HCT116 (cell line): ENCODE results near the gene SPTLC1. TPM values are rescaled to one million over a fixed set of nuclear protein-coding genes. Genes with fewer than 3 reads are reported as not detected.
"Not testable (repeated sequence)": the region's sequence is repeated elsewhere in the genome, so short reads cannot be mapped to it uniquely, and the experiment has no call there.

ENCODE experiments used
- ATAC-seq: fragments of 200-7000 bp; cut with Tn5 transposase; 2 replicates; pipeline ENCODE4 v1.9.1; 2020; ENCODE audit warnings: mild to moderate bottlenecking, moderate library complexity
- BruUV-seq: library from RNA; stranded (reverse); fragments of 400-500 nt; replicated peaks from 2 replicates; lab custom pipeline; 2021; lab: Mats Ljungman, UMichigan
- CTCF ChIA-PET: fragments of 300-600 bp; sonication (Branson Sonifier 250); formaldehyde crosslinking; loops from one replicate; lab custom pipeline; 2021; ENCODE audit warnings: antibody characterized with exemption; lab: Charles Lee
- POLR2A ChIA-PET: fragments of 300-600, 350-600 bp; sonication (Branson Sonifier 250); formaldehyde crosslinking; loops from one replicate; lab custom pipeline; 2021; ENCODE audit warnings: antibody characterized with exemption; lab: Charles Lee
- RAD21 ChIA-PET, 2 experiments: fragments of 300-600 bp; sonication (Branson Sonifier 250); formaldehyde crosslinking; loops; one replicate each; lab custom pipeline; 2023; ENCODE audit warnings: low total read pairs in 2 of 2; ENCODE audit not compliant: uncharacterized antibody in 2 of 2, unreplicated experiment in 2 of 2, low non-redundant PET in 1 of 2; lab: Charles Lee
- DNase-seq: peaks from one replicate; pipeline ENCODE4 v3.0.0-alpha.2; 2010; ENCODE audit warnings: low read depth, low spot score
- H2AFZ ChIP-seq: fragments of 200-600 bp; shearing (Covaris generic), sonication (generic); 2 replicates; pipeline ENCODE4 v1.6.1; 2017; ENCODE audit warnings: low read depth, mixed run types, mixed read lengths, antibody characterized with exemption, low read length; ENCODE audit not compliant: poor library complexity, severe bottlenecking
- H3K27ac ChIP-seq: 2 replicates; pipeline ENCODE4 v1.5.1; 2012; ENCODE audit warnings: low read depth, low read length
- H3K27me3 ChIP-seq: fragments of 200-600 bp; sonication (generic); 2 replicates; pipeline ENCODE4 v1.6.1; 2016; ENCODE audit warnings: mixed run types, low read length, mixed read lengths; ENCODE audit not compliant: insufficient read depth
- H3K36me3 ChIP-seq, 2 experiments: fragments of 200-500 bp in 1 of 2; fragments of 200-600 bp in 1 of 2; sonication (Bioruptor generic) in 1 of 2; sonication (generic) in 1 of 2; 2 replicates each; pipeline versions ENCODE4 v1.5.1 to v1.6.1; 2014 to 2016; ENCODE audit warnings: low read length in 2 of 2, inconsistent platforms in 1 of 2, mixed read lengths in 1 of 2, mixed run types in 1 of 2; ENCODE audit not compliant: insufficient read depth in 2 of 2, control insufficient read depth in 1 of 2
- H3K4me1 ChIP-seq, 2 experiments: fragments of 200-600 bp in 1 of 2; sonication (generic) in 1 of 2; 2 replicates each; pipeline versions ENCODE4 v1.5.1 to v1.6.1; 2012 to 2017; ENCODE audit warnings: low read length in 2 of 2, inconsistent platforms in 1 of 2, mild to moderate bottlenecking in 1 of 2, mixed read lengths in 1 of 2, mixed run types in 1 of 2, moderate library complexity in 1 of 2; ENCODE audit not compliant: insufficient read depth in 2 of 2, control insufficient read depth in 1 of 2
- H3K4me2 ChIP-seq: fragments of 200-600 bp; sonication (generic); 2 replicates; pipeline ENCODE4 v1.6.1; 2017; ENCODE audit warnings: mixed run types, low read length, mixed read lengths
- H3K4me3 ChIP-seq, 2 experiments: fragments of 200-600 bp in 1 of 2; sonication (generic) in 1 of 2; replicated peaks in 1 of 2; 2 replicates each; pipeline ENCODE4 v1.5.1; 2011 to 2016; ENCODE audit warnings: low read length in 2 of 2, control low read depth in 1 of 2, low read depth in 1 of 2, mild to moderate bottlenecking in 1 of 2, mixed read lengths in 1 of 2, mixed run types in 1 of 2
- H3K79me2 ChIP-seq: fragments of 200-600 bp; sonication (generic); 2 replicates; pipeline ENCODE4 v1.6.1; 2017; ENCODE audit warnings: mild to moderate bottlenecking, mixed run types, low read length, moderate library complexity, mixed read lengths; ENCODE audit not compliant: insufficient read depth
- H3K9ac ChIP-seq: fragments of 200-600 bp; sonication (generic); 2 replicates; pipeline ENCODE4 v1.6.1; 2016; ENCODE audit warnings: low read length, mixed read lengths
- H3K9me2 ChIP-seq: fragments of 200-600 bp; sonication (generic), shearing (Covaris generic); 2 replicates; pipeline ENCODE4 v1.6.1; 2017; ENCODE audit warnings: mixed run types, mild to moderate bottlenecking, moderate library complexity; ENCODE audit not compliant: insufficient read depth
- H3K9me3 ChIP-seq, 2 experiments: fragments of 200-500 bp in 1 of 2; fragments of 200-600 bp in 1 of 2; sonication (Bioruptor generic) in 1 of 2; sonication (generic) in 1 of 2; 2 replicates each; pipeline ENCODE4 v1.6.1; 2014 to 2017; ENCODE audit warnings: low read length in 2 of 2, mixed read lengths in 2 of 2, inconsistent platforms in 1 of 2, low read depth in 1 of 2, mild to moderate bottlenecking in 1 of 2, mixed run types in 1 of 2, moderate library complexity in 1 of 2; ENCODE audit not compliant: control insufficient read depth in 1 of 2, insufficient read depth in 1 of 2
- H4K20me1 ChIP-seq: fragments of 200-600 bp; sonication (generic), shearing (Covaris generic); 2 replicates; pipeline ENCODE4 v1.6.1; 2017; ENCODE audit warnings: mixed run types, mild to moderate bottlenecking, moderate library complexity; ENCODE audit not compliant: insufficient read depth
- CBX3 ChIP-seq: IDR thresholded peaks from 2 replicates; pipeline ENCODE4 v1.6.1; 2012; ENCODE audit warnings: low read depth
- EZH2 ChIP-seq: fragments of 200-600 bp; sonication (generic); IDR thresholded peaks from 2 replicates; pipeline ENCODE4 v1.6.1; 2017; ENCODE audit warnings: antibody characterized with exemption, mixed run types
- JUND ChIP-seq: IDR thresholded peaks from 2 replicates; pipeline ENCODE4 v1.6.1; 2012
- POLR2AphosphoS5 ChIP-seq: IDR thresholded peaks from 2 replicates; pipeline ENCODE4 v1.6.1; 2011; ENCODE audit warnings: mild to moderate bottlenecking, low read depth, low read length, moderate library complexity
- RAD21 ChIP-seq: IDR thresholded peaks from 2 replicates; pipeline ENCODE4 v1.6.1; 2012; ENCODE audit warnings: low read depth, mild to moderate bottlenecking
- SIN3A ChIP-seq: IDR thresholded peaks from 2 replicates; pipeline ENCODE4 v1.6.1; 2012; ENCODE audit warnings: low read depth
- TCF7L2 ChIP-seq: IDR thresholded peaks from 2 replicates; pipeline ENCODE4 v1.7.0; 2011; ENCODE audit warnings: borderline replicate concordance, inconsistent platforms; ENCODE audit not compliant: insufficient read depth, insufficient read length; ENCODE audit errors: extremely low read depth
- YY1 ChIP-seq: IDR thresholded peaks from 2 replicates; pipeline ENCODE4 v1.6.1; 2011; ENCODE audit warnings: low read length, low read depth, moderate library complexity, mild to moderate bottlenecking; ENCODE audit not compliant: insufficient replicate concordance; ENCODE audit errors: extremely low read depth
- ZFX ChIP-seq: fragments of 450-650 bp; IDR thresholded peaks from 2 replicates; pipeline ENCODE4 v1.6.1; 2017
- ZNF274 ChIP-seq: fragments of 200-500 bp; sonication (Bioruptor generic); IDR thresholded peaks from 2 replicates; pipeline ENCODE4 v1.6.1; 2014; ENCODE audit warnings: mild to moderate bottlenecking, low read depth, low read length, inconsistent platforms
- intact Hi-C: fragments of 100-400 bp; cut with micrococcal nuclease; formaldehyde crosslinking; loops from 2 replicates; pipeline ENCODE4 v1.10.0; 2022
- total RNA-seq: library from RNA; stranded (reverse); gene quantifications from one replicate; pipeline ENCODE4 v1.2.1, GENCODE V29; 2021; ENCODE audit not compliant: unreplicated experiment
- TF ChIP-seq, protein P1 (sequence below): IDR thresholded peaks from 2 replicates; pipeline ENCODE4 v1.6.1; 2012
- TF ChIP-seq, protein P2 (sequence below): IDR thresholded peaks from 2 replicates; pipeline ENCODE4 v1.6.1; 2011; ENCODE audit warnings: mild to moderate bottlenecking, low read length, moderate library complexity; ENCODE audit not compliant: insufficient replicate concordance; ENCODE audit errors: extremely low read depth
- TF ChIP-seq, protein P3 (sequence below): IDR thresholded peaks from 2 replicates; pipeline ENCODE4 v1.6.1; 2012
- TF ChIP-seq, protein P4 (sequence below), 3 experiments: fragments of 200-600 bp in 1 of 3; sonication (generic) in 1 of 3; IDR thresholded peaks in 2 of 3; conservative IDR thresholded peaks in 1 of 3; 2 replicates each; pipeline ENCODE4 v1.5.1; 2012 to 2017; ENCODE audit warnings: low read depth in 2 of 3, low read length in 2 of 3, antibody characterized with exemption in 1 of 3, borderline replicate concordance in 1 of 3, control low read depth in 1 of 3, mild to moderate bottlenecking in 1 of 3, mixed read lengths in 1 of 3, mixed run types in 1 of 3, moderate library complexity in 1 of 3; ENCODE audit not compliant: insufficient read depth in 1 of 3

SPTLC1 gene
- total RNA-seq, 1 experiment from 2014 or later = 81.7 TPM

DNA sequence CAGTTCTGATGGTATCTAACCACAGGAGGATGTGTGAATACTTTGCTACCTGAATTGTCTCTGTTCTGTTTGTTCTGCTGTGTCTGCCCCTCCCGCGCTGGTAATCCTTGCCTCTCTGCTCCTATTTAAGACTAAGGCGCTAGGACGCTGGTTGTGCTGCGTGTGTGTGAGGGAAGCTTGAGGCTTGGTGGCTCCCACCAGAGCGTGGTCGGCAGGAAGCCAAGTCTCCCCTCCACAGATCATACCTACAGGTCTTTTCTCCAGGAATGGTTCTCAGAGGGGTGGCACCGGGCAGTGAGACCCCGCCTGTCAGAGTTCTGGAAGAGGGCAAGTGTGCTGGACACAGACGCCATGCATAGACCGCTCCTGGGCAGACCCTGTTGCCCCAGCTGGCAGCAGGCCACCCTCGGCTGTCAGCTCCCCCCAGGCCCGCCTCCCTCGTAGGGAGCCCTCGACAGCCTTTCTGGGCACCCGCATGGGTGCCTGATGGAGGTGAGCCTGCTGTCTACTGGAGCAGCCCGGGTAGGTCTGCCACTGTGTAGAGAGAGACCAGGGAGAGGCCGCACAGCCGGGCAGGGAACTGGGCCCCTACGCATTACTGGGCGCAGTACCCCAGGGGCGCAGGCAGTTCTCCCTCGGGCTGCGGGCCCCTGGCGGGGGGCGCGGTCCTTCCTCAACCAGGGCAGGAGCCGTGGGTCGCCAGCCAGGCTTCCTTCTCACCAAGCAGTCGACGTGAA, 111.7 kb downstream of the SPTLC1 start:
- POLR2A ChIA-PET = no interaction called here
- H3K27ac ChIP-seq = no peak overlapping the region
- H3K9me2 ChIP-seq = no peaks in the 10 kb centered on the region
- no peak overlapping the region for H3K4me2 ChIP-seq
- H3K4me3 ChIP-seq = no peak overlapping the region
- H3K9ac ChIP-seq = no peak overlapping the region
- H2AFZ ChIP-seq = no peak overlapping the region
- H3K9me3 ChIP-seq = no peaks in the 10 kb centered on the region
- no peaks in the 10 kb centered on the region for H4K20me1 ChIP-seq
- no peak for TF ChIP-seq POLR2AphosphoS5
- no peak for TF ChIP-seq TCF7L2
- TF ChIP-seq ZFX = no peak
- no peak for TF ChIP-seq ZNF274
- TF ChIP-seq, protein P1, sequence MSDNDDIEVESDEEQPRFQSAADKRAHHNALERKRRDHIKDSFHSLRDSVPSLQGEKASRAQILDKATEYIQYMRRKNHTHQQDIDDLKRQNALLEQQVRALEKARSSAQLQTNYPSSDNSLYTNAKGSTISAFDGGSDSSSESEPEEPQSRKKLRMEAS = no peak
- TF ChIP-seq JUND = no peak
- no peak for TF ChIP-seq CBX3
- TF ChIP-seq, protein P2, sequence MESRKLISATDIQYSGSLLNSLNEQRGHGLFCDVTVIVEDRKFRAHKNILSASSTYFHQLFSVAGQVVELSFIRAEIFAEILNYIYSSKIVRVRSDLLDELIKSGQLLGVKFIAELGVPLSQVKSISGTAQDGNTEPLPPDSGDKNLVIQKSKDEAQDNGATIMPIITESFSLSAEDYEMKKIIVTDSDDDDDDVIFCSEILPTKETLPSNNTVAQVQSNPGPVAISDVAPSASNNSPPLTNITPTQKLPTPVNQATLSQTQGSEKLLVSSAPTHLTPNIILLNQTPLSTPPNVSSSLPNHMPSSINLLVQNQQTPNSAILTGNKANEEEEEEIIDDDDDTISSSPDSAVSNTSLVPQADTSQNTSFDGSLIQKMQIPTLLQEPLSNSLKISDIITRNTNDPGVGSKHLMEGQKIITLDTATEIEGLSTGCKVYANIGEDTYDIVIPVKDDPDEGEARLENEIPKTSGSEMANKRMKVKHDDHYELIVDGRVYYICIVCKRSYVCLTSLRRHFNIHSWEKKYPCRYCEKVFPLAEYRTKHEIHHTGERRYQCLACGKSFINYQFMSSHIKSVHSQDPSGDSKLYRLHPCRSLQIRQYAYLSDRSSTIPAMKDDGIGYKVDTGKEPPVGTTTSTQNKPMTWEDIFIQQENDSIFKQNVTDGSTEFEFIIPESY = no peak
- TF ChIP-seq RAD21 = no peak
- no peak for TF ChIP-seq SIN3A
- TF ChIP-seq, protein P3, sequence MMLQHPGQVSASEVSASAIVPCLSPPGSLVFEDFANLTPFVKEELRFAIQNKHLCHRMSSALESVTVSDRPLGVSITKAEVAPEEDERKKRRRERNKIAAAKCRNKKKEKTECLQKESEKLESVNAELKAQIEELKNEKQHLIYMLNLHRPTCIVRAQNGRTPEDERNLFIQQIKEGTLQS = no peak
- TF ChIP-seq YY1 = no peak
- TF ChIP-seq EZH2 = no peak
- TF ChIP-seq, protein P4, sequence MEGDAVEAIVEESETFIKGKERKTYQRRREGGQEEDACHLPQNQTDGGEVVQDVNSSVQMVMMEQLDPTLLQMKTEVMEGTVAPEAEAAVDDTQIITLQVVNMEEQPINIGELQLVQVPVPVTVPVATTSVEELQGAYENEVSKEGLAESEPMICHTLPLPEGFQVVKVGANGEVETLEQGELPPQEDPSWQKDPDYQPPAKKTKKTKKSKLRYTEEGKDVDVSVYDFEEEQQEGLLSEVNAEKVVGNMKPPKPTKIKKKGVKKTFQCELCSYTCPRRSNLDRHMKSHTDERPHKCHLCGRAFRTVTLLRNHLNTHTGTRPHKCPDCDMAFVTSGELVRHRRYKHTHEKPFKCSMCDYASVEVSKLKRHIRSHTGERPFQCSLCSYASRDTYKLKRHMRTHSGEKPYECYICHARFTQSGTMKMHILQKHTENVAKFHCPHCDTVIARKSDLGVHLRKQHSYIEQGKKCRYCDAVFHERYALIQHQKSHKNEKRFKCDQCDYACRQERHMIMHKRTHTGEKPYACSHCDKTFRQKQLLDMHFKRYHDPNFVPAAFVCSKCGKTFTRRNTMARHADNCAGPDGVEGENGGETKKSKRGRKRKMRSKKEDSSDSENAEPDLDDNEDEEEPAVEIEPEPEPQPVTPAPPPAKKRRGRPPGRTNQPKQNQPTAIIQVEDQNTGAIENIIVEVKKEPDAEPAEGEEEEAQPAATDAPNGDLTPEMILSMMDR (IDR thresholded peaks at IDR 0.05 in 2 of 3, conservative IDR thresholded peaks at IDR 0.05 in 1 of 3; ENCODE audit: borderline replicate concordance in 1 of 3, insufficient read depth in 1 of 3, low read depth in 2 of 3, low read length in 2 of 3) = no peak
- intact Hi-C loops = no loop called here
- CTCF ChIA-PET = no interaction called here
- no peaks in the 10 kb centered on the region for H3K36me3 ChIP-seq
- RAD21 ChIA-PET = no interaction called here
- no peak for DNase-seq
- ATAC-seq = no peak
- H3K79me2 ChIP-seq = no peaks in the 10 kb centered on the region
- no TSS peak for BruUV-seq
- H3K4me1 ChIP-seq = no peaks in the 10 kb centered on the region
- no peaks in the 10 kb centered on the region for H3K27me3 ChIP-seq

DNA sequence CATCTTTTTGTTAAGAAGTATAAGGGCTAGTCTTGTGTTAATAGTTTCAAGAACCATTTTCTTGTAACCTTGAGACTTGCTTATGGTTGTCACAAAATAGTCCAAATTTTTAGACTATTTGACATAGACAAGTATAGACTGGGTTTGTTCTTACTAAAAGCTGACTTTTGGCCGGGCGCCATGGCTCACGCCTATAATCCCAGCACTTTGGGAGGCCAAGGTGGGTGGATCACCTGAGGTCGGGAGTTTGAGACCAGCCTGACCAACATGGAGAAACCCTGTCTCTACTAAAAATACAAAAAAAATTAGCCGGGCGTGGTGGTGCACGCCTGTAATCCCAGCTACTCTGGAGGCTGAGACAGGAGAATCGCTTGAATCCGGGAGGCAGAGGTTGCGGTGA, 113.3 kb downstream of the SPTLC1 start:
- H3K36me3 ChIP-seq, H3K79me2 ChIP-seq, H3K4me3 ChIP-seq, BruUV-seq, CTCF ChIA-PET, intact Hi-C loops, H4K20me1 ChIP-seq, H3K4me2 ChIP-seq, H3K27me3 ChIP-seq, DNase-seq, H3K9me2 ChIP-seq, H3K4me1 ChIP-seq, POLR2A ChIA-PET, ATAC-seq, H3K9me3 ChIP-seq, H3K9ac ChIP-seq, RAD21 ChIA-PET, H2AFZ ChIP-seq, H3K27ac ChIP-seq: not testable (repeated sequence)
